IPS-11a (cell line): ENCODE measurements around the gene LDLR.
"Not testable (repeated sequence)": the region's sequence is repeated elsewhere in the genome, so short reads cannot be mapped to it uniquely, and the experiment has no call there.

Experiments used
- H3K4me3 ChIP-seq: one replicate; pipeline ENCODE4 v1.5.1; 2013; ENCODE audit warnings: low read depth, low read length, control low read depth

Gene LDLR

DNA sequence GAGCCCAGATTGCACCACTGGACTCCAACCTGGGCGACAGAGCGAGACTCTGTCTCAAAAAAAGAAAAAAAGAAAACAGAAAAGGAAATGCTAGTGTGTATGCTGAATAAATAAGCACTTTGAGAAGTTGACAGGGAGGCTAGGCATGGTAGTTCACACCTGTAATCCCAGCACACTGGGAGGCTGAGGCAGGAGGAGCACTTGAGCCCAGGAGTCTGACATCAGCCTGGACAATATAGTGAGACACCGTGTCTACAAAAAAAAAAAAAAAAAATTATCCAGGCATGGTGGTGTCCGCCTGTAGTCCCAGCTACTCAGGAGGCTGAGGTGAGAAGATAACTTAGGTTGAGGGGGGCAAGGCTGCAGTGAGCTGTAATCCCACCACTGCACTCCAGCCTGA lies 19.1 kb upstream of the LDLR start:
- H3K4me3 ChIP-seq = no peak overlapping the region

DNA sequence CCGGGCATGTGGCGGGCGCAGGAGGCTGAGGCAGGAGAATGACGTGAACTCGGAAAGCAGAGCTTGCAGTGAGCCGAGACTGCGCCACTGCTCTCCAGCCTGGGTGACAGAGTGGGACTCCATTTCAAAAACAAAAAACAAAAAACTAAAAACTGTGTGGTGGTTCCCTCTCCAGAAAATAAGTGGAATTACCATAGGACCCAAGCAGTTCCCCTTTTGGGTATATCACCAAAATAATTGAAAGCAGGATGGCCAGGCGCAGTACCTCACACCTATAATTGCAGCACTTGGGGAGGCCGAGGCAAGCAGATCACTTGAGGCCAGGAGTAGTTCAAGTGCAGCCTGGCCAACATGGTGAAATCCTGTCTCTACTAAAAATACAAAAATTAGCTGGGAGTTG lies 15.7 kb upstream of the LDLR start:
- no peak overlapping the region for H3K4me3 ChIP-seq

- H3K4me3 ChIP-seq = not testable (repeated sequence)
These were observed 12.5 kb upstream of the LDLR start for GRCh38 chr19:11076792-11077191.

DNA sequence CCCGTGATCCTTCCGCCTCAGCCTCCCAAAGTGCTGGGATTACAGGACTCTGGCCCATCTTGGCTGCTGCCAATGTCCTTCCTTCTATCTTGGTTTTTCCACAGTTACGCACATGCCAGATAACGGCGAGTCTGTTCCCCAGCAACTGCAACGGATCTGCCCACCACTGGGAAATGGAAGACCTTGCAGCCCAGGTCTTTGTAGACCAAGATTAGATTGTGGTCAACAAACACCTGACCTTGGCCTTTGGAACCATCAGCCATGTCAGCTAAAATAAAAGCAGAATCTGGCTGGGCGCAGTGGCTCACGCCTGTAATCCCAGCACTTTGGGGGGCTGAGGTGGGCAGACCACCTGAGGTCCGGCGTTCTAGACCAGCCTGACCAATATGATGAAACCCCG lies 10.4 kb upstream of the LDLR start:
- H3K4me3 ChIP-seq = no peak overlapping the region

GRCh38 chr19:11079999-11080398 lies 9.3 kb upstream of the LDLR start:
- H3K4me3 ChIP-seq = no peak overlapping the region

GRCh38 chr19:11087870-11088505 lies 1.3 kb upstream of the LDLR start:
- no peak overlapping the region for H3K4me3 ChIP-seq

- H3K4me3 ChIP-seq = peak overlapping the region; percentile 84
These were observed 583 bp upstream of the LDLR start for GRCh38 chr19:11088506-11089253.

DNA sequence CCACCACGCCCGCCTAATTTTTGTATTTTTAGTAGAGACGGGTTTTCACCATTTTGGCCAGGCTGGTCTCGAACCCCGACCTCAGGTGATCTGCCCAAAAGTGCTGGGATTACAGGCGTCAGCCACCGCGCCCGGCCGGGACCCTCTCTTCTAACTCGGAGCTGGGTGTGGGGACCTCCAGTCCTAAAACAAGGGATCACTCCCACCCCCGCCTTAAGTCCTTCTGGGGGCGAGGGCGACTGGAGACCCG lies 676 bp downstream of the LDLR start:
- H3K4me3 ChIP-seq = peak overlapping the region; percentile 84

DNA sequence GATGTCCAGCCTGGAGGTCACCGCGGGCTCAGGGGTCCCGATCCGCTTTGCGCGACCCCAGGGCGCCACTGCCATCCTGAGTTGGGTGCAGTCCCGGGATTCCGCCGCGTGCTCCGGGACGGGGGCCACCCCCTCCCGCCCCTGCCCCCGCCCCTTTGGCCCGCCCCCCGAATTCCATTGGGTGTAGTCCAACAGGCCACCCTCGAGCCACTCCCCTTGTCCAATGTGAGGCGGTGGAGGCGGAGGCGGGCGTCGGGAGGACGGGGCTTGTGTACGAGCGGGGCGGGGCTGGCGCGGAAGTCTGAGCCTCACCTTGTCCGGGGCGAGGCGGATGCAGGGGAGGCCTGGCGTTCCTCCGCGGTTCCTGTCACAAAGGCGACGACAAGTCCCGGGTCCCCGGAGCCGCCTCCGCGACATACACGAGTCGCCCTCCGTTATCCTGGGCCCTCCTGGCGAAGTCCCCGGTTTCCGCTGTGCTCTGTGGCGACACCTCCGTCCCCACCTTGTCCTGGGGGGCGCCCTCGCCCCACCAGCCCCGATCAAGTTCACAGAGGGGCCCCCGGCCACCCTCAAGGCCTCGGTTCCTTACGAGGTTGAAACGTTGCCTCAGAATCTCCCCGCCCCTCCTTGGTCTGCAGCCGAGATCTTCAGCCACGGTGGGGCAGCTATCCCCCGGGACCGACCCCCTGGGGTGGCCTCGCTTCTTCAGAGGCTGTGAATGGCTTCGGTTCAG lies 1.2 kb downstream of the LDLR start:
- peak overlapping the region; percentile 85 for H3K4me3 ChIP-seq

DNA sequence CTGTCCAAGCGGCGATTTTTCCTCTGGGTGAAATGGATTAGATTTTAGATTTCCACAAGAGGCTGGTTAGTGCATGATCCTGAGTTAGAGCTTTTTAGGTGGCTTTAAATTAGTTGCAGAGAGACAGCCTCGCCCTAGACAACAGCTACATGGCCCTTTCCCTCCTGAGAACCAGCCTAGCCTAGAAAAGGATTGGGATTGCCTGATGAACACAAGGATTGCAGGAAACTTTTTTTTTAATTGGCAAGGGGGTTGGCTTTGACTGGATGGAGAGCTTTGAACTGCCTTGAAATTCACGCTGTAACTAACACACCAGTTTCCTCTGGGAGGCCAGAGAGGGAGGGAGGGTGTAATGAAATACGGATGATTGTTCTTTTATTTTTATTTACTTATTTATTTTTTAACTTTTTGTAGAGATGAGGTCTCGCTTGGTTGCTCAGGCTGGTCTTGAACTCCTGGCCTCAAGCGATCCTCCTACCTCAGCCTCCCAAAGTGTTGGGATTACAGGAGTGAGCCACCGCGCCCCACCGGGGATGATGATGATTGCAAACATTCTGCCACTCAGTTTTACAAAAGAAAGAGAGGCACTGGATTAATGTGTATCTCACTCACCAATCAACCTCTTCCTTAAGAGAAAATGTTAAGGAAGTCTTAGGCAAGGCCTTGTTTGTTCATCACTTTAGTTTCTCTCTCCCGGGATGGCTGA lies 1.9 kb downstream of the LDLR start:
- H3K4me3 ChIP-seq = peak overlapping the region; percentile 85

DNA sequence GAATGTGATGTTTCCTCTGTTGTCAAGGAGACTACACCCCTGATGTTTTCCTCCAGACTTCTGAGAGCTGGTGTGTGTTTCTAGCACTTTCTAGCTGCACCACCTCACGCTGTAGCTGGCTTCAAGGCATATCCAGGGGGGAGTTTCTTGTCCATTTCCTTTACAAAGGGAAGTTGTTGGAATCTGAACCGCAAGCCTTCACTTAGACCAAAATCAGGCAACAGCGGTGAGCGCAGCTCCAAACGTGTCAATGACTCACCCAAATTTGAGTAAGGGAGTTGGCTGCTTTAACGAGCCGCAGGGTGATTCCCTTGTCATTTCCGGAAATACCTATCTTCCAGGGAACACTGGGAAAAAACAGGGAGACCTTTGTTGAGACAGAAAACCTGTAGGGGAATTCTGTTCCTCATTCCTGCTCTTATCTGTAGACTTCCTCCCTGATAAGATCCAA lies 2.5 kb downstream of the LDLR start:
- no peak overlapping the region for H3K4me3 ChIP-seq

DNA sequence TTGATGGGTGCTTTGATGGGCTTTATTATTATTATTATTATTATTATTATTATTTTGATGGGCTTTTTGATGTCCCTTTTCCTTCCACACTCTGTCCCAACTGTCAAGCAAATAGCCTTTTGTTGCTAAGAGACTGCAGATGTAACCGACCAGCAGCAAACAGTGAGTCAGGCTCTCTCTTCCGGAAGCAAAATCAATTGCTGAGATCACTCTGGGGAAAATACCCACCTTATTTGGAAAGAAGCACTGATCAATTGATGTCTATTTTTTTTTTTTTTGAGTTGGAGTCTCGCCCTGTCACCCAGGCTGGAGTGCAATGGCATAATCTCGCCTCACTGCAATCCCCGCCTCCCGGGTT lies 2.9 kb downstream of the LDLR start:
- H3K4me3 ChIP-seq = no peak overlapping the region

- H3K4me3 ChIP-seq = no peak overlapping the region
These were observed 4.5 kb downstream of the LDLR start for GRCh38 chr19:11093689-11094238.

DNA sequence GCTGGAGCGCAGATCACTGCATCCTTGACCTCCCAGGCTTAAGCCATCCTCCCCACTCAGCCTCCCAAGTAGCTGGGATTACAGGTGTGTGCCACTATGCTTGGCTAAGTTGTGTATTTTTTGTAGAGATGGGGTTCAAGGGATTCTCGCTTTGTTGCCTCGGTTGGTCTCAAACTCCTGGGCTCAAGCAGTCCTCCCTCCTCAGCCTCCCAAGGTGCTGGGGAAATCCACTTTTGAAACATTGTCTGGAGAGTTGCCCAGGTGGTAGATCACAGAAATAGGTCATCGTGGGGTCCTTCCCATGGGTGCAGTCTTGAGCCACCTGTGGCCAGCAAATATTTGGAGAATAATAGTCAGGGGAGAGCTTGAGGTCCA lies 5.2 kb downstream of the LDLR start:
- no peak overlapping the region for H3K4me3 ChIP-seq

- H3K4me3 ChIP-seq = no peak overlapping the region
These were observed 7.1 kb downstream of the LDLR start for GRCh38 chr19:11096210-11096841.

DNA sequence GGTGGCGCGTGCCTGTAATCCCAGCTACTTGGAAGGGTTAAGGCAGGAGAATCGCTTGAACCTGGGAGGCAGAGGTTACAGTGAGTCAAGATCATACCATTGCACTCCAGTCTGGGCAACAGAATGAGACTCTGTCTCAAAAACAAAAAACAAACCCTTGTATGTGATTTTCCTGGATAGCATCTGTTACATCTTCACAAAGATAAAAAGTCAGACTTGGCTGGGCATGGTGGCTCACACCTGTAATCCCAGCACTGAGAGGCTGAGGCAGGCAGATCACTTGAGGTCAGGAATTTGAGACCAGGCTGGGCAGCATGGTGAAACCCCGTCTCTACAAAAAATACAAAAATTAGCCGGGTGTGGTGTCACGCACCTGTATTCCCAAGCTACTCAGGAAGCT lies 8.1 kb downstream of the LDLR start:
- not testable (repeated sequence) for H3K4me3 ChIP-seq

GRCh38 chr19:11098327-11098726 lies 9.1 kb downstream of the LDLR start:
- no peak overlapping the region for H3K4me3 ChIP-seq

DNA sequence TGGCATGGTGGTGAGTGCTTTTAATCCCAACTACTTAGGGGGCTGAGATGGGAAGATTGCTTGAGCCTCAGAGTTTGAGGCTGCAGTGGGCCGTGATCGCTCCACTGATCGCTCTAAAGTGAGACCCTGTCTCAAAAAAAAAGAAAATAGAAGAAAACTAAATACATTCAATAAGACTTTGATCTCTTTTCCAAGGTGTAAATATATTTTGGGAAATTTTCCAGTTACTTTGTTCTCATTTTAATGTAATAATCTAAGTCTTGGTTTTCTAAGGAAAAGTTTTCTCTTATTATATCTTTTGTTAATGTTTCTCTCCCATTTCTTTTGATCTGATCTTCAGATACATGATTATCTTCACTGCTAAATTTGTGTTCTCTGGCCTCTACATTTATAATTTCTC lies 9.6 kb downstream of the LDLR start:
- no peak overlapping the region for H3K4me3 ChIP-seq

DNA sequence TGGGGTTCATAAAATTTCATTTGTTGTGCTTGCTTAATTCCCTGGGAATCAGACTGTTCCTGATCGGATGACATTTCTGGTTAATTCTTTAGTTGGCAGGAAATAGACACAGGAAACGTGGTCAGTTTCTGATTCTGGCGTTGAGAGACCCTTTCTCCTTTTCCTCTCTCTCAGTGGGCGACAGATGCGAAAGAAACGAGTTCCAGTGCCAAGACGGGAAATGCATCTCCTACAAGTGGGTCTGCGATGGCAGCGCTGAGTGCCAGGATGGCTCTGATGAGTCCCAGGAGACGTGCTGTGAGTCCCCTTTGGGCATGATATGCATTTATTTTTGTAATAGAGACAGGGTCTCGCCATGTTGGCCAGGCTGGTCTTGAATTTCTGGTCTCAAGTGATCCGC lies 10.8 kb downstream of the LDLR start:
- H3K4me3 ChIP-seq = no peak overlapping the region

DNA sequence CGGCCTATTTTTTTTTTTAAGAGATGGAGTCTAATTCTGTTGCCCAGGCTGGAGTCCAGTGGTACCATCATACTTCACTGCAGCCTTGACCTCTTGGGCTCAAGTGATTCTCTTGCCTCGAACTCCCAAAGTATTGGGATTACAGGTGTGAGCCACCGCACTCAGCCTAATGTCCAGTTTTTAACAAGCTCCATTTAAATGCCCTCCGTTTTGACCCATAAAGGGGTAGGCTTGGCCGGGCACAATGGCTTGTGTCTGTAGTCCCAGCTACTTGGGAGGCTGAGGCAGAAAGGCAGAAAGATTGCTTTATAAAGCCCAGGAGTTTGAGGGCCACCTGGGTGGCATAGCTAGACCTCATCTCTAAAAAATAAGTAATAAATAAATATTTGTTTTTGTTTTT lies 11.8 kb downstream of the LDLR start:
- H3K4me3 ChIP-seq = no peak overlapping the region

GRCh38 chr19:11102944-11103343 lies 13.7 kb downstream of the LDLR start:
- H3K4me3 ChIP-seq = no peak overlapping the region
